K562 (cell line): ENCODE data around the gene SPTBN4. TPM values are rescaled to one million over a fixed set of nuclear protein-coding genes. Genes with fewer than 3 reads are reported as not detected.

Experiments used
- CEBPZ ChIP-seq: fragments of 150-350 bp; IDR thresholded peaks from 2 replicates; pipeline ENCODE4 v1.6.1; 2014; ENCODE audit warnings: low read depth, mild to moderate bottlenecking, low read length, borderline replicate concordance
- ELF4 ChIP-seq: fragments of 450-650 bp; formaldehyde crosslinking; IDR thresholded peaks from 2 replicates; pipeline ENCODE4 v1.4.0; 2022; ENCODE audit warnings: missing genetic modification characterization
- HNRNPH1 ChIP-seq: fragments of 200-400 bp; formaldehyde crosslinking; optimal IDR thresholded peaks from 2 replicates; pipeline ENCODE3; 2017; ENCODE audit warnings: low read depth, mild to moderate bottlenecking, low read length, moderate library complexity
- IRF2 ChIP-seq: sonication (generic); formaldehyde crosslinking; IDR thresholded peaks from 2 replicates; pipeline ENCODE4 v1.8.1; 2022; ENCODE audit warnings: mild to moderate bottlenecking, missing genetic modification reagents
- KDM2B ChIP-seq: fragments of 250-450 bp; sonication (Bioruptor Pico); IDR thresholded peaks from 2 replicates; pipeline ENCODE4 v1.8.0; 2021; ENCODE audit warnings: mild to moderate bottlenecking, moderate library complexity
- MBD1 ChIP-seq: fragments of 250-450 bp; sonication (Bioruptor Pico); IDR thresholded peaks from 2 replicates; pipeline ENCODE4 v1.8.0; 2022; ENCODE audit warnings: inconsistent platforms
- SMAD1 ChIP-seq: fragments of 150-350 bp; IDR thresholded peaks from 2 replicates; pipeline ENCODE4 v1.6.1; 2014; ENCODE audit warnings: low read length, low read depth; ENCODE audit not compliant: partially characterized antibody
- ZNF133 ChIP-seq: fragments of 250-450 bp; sonication (Bioruptor Pico); IDR thresholded peaks from 2 replicates; pipeline ENCODE4 v1.4.0; 2020; ENCODE audit warnings: mild to moderate bottlenecking
- ZNF407 ChIP-seq: fragments of 450-650 bp; IDR thresholded peaks from 2 replicates; pipeline ENCODE4 v1.6.1; 2016; ENCODE audit warnings: low read depth
- ZNF41 ChIP-seq: fragments of 250-450 bp; sonication (Bioruptor Pico); conservative IDR thresholded peaks from 2 replicates; pipeline ENCODE4 v1.4.0; 2020; ENCODE audit warnings: mild to moderate bottlenecking
- ZNF551 ChIP-seq: fragments of 250-450 bp; sonication (Bioruptor Pico); IDR thresholded peaks from 2 replicates; pipeline ENCODE4 v1.5.0; 2021; ENCODE audit warnings: mild to moderate bottlenecking, moderate library complexity
- polyA plus RNA-seq, 8 experiments: library from polyadenylated mRNA; depleted of rRNA in 4 of 8; stranded (reverse) in 5 of 8; unstranded in 3 of 8; fragments of >200 nt; fragmentation: Nextera tagmentation in 2 of 8; fragmentation: Illumina TruSeq in 1 of 8; extraction: Ambion mirVana in 2 of 8; extraction: Trizol in 1 of 8; gene quantifications; 2 replicates each; pipeline versions ENCODE4 v1.2.1 to v1.2.3, GENCODE V29; 2011 to 2014; ENCODE audit warnings: inconsistent platforms in 1 of 8, missing spikeins in 1 of 8
- total RNA-seq, 7 experiments: library from RNA; depleted of rRNA in 6 of 7; stranded (reverse); fragments of >200 nt in 6 of 7; fragmentation: Illumina TruSeq in 2 of 7; extraction: Trizol in 2 of 7; gene quantifications; 2 replicates each; pipeline versions ENCODE4 v1.2.1 to v1.2.3, GENCODE V29; 2011 to 2021; ENCODE audit warnings: low replicate concordance in 1 of 7
- TF ChIP-seq, protein P1 (sequence below): fragments of 250-450 bp; sonication (Bioruptor Pico); IDR thresholded peaks from 2 replicates; pipeline ENCODE4 v1.4.0; 2020; ENCODE audit warnings: borderline replicate concordance

Gene SPTBN4
- total and polyA plus RNA-seq, 9 of the 15 experiments (the other 6 are each of a cell fraction or from before 2014, with no cell fraction given), result 0.01 to 1.5 (median 0.86) TPM

DNA sequence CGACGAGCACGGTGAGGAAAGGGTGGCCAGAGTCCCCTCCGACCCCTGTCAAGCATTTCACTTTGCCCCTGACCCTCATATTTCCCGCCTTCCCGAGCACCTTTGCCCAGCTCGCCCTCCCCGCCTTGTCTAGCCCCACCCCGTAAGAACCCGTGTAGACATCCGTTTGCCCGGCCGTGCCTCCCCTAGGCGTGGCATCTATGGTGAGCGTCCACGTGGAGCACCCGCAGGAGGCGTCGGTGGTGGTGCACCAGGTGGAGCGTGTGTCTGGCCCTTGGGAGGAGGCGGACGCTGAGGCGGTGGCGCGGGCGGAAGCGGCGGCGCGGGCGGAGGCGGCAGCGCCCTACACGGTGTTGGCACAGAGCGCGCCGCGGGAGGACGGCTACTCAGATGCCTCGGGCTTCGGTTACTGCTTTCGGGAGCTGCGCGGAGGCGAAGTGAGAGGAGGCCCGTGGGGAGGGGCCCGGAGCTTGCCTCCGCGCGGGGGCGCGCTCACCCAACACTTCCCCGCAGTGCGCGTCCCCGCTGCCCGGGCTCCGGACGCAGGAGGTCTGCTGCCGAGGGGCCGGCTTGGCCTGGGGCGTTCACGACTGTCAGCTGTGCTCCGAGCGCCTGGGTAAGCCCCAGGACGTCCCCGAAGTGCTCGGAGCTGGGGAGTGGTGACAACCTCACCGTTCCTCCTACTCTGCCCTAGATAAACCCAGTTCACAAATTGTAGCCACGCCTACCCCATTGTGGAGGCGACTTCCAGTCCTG, 138.6 kb downstream of the SPTBN4 start (continued):
- TF ChIP-seq, protein P1, sequence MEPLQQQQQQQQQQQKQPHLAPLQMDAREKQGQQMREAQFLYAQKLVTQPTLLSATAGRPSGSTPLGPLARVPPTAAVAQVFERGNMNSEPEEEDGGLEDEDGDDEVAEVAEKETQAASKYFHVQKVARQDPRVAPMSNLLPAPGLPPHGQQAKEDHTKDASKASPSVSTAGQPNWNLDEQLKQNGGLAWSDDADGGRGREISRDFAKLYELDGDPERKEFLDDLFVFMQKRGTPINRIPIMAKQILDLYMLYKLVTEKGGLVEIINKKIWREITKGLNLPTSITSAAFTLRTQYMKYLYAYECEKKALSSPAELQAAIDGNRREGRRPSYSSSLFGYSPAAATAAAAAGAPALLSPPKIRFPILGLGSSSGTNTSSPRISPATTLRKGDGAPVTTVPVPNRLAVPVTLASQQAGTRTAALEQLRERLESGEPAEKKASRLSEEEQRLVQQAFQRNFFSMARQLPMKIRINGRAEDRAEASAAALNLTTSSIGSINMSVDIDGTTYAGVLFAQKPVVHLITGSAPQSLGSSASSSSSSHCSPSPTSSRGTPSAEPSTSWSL, result no peak
- TF ChIP-seq ZNF551 (CRISPR knock-in tag) (no peak), CEBPZ (no peak), SMAD1 (no peak), HNRNPH1 (no peak), IRF2 (CRISPR knock-in tag) (no peak), ZNF41 (CRISPR knock-in tag) (no peak), ZNF133 (no peak), ZNF407 (no peak), ELF4 (CRISPR knock-in tag) (no peak), KDM2B (CRISPR knock-in tag) (no peak), MBD1 (no peak)
